ENCODE data around the gene LSMEM2.

The LSMEM2 gene

GRCh38 chr3:50272911-50273688 is 5.8 kb upstream of the LSMEM2 start:
- H3K27ac ChIP-seq (ENCODE audit: low read depth, low read length), result no peak overlapping the region
- no peak overlapping the region for H3K9ac ChIP-seq (ENCODE audit: low read length)
- H3F3A ChIP-seq (ENCODE audit: insufficient read depth), result no peaks in the 10 kb centered on the region
- H3K9me2 ChIP-seq (replicated peaks; ENCODE audit: insufficient read depth, low read length), result no peaks in the 10 kb centered on the region
- H2AFZ ChIP-seq (ENCODE audit: low read depth, low read length, severe bottlenecking), result no peak overlapping the region
- no peaks in the 10 kb centered on the region for H3K9me3 ChIP-seq (ENCODE audit: insufficient read depth, low read length)
- H3K27me3 ChIP-seq (ENCODE audit: low read length), result no peaks in the 10 kb centered on the region
- H3K4me2 ChIP-seq (ENCODE audit: low read depth, low read length, poor library complexity, severe bottlenecking), result peak overlapping the region; percentile 45
- no peak overlapping the region for H3K4me3 ChIP-seq (ENCODE audit: insufficient read depth, low read length, poor library complexity, severe bottlenecking)
- peak; percentile 96 for TF ChIP-seq CTCF (IDR thresholded peaks at IDR 0.05; ENCODE audit: insufficient read depth, low read length, poor library complexity, severe bottlenecking)
- TF ChIP-seq EZH2phosphoT487 (conservative IDR thresholded peaks at IDR 0.05; ENCODE audit: low read length), result no peak
- H4K20me1 ChIP-seq (ENCODE audit: low read depth, low read length), result no peaks in the 10 kb centered on the region
- H3K79me2 ChIP-seq (ENCODE audit: insufficient read depth, low read length), result no peaks in the 10 kb centered on the region
- no peaks in the 10 kb centered on the region for H3K36me3 ChIP-seq (ENCODE audit: low read length)

DNA sequence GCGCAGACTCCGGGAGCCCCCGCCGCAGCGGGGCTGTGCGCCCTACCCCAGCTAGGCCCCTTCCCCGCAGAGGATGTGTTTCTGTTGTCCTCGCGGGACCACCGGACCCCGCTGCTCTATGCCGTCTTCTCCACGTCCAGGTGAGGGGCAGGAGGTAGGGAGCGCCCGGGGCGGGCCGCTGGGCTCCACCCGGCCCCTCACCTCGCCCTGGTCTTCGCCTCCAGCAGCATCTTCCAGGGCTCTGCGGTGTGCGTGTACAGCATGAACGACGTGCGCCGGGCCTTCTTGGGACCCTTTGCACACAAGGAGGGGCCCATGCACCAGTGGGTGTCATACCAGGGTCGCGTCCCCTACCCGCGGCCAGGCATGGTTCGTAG is 5.2 kb upstream of the LSMEM2 start:
- no peaks in the 10 kb centered on the region for H3K79me2 ChIP-seq (ENCODE audit: insufficient read depth, low read length)
- no peaks in the 10 kb centered on the region for H3F3A ChIP-seq (ENCODE audit: insufficient read depth)
- H3K9me3 ChIP-seq (ENCODE audit: insufficient read depth, low read length), result no peaks in the 10 kb centered on the region
- H3K27ac ChIP-seq (ENCODE audit: low read depth, low read length), result no peak overlapping the region
- no peak overlapping the region for H3K4me3 ChIP-seq (ENCODE audit: insufficient read depth, low read length, poor library complexity, severe bottlenecking)
- H3K27me3 ChIP-seq (ENCODE audit: low read length), result no peaks in the 10 kb centered on the region
- H2AFZ ChIP-seq (ENCODE audit: low read depth, low read length, severe bottlenecking), result no peak overlapping the region
- H3K36me3 ChIP-seq (ENCODE audit: low read length), result no peaks in the 10 kb centered on the region
- H4K20me1 ChIP-seq (ENCODE audit: low read depth, low read length), result no peaks in the 10 kb centered on the region
- H3K9me2 ChIP-seq (replicated peaks; ENCODE audit: insufficient read depth, low read length), result no peaks in the 10 kb centered on the region
- TF ChIP-seq EZH2phosphoT487 (conservative IDR thresholded peaks at IDR 0.05; ENCODE audit: low read length) (no peak), CTCF (IDR thresholded peaks at IDR 0.05; ENCODE audit: insufficient read depth, low read length, poor library complexity, severe bottlenecking) (no peak)
- no peak overlapping the region for H3K4me2 ChIP-seq (ENCODE audit: low read depth, low read length, poor library complexity, severe bottlenecking)
- no peak overlapping the region for H3K9ac ChIP-seq (ENCODE audit: low read length)

DNA sequence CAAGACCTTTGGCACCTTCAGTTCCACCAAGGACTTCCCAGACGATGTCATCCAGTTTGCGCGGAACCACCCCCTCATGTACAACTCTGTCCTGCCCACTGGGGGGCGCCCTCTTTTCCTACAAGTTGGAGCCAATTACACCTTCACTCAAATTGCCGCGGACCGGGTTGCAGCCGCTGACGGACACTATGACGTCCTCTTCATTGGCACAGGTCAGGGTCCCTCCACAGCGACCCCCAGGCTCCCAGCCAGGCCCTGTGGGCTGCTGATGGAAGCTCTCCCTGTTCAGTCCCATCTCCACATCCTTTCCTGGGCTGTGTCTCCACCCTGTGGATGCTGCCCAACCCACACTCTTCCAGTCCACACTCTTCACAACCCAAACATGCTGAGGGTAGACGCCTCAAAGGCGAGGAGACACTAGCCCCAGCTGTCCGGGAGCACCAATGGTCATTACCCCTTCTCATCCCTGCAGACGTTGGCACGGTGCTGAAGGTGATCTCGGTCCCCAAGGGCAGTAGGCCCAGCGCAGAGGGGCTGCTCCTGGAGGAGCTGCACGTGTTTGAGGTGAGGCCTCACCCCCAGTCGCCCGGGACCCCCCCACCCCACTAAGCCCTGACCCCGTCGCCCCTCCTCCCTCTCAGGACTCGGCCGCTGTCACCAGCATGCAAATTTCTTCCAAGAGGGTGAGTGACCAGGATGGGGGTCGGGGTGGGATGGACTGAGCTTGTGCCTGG is 4.3 kb upstream of the LSMEM2 start:
- Histone ChIP-seq H2AFZ (ENCODE audit: low read depth, low read length, severe bottlenecking) (no peak overlapping the region), H3K27me3 (ENCODE audit: low read length) (no peaks in the 10 kb centered on the region), H3K4me2 (ENCODE audit: low read depth, low read length, poor library complexity, severe bottlenecking) (no peak overlapping the region), H3K9ac (ENCODE audit: low read length) (no peak overlapping the region), H3K9me2 (replicated peaks; ENCODE audit: insufficient read depth, low read length) (no peaks in the 10 kb centered on the region), H3F3A (ENCODE audit: insufficient read depth) (no peaks in the 10 kb centered on the region), H3K36me3 (ENCODE audit: low read length) (no peaks in the 10 kb centered on the region), H3K9me3 (ENCODE audit: insufficient read depth, low read length) (no peaks in the 10 kb centered on the region), H3K4me3 (ENCODE audit: insufficient read depth, low read length, poor library complexity, severe bottlenecking) (no peak overlapping the region), H3K27ac (ENCODE audit: low read depth, low read length) (no peak overlapping the region), H3K79me2 (ENCODE audit: insufficient read depth, low read length) (no peaks in the 10 kb centered on the region), H4K20me1 (ENCODE audit: low read depth, low read length) (no peaks in the 10 kb centered on the region)
- TF ChIP-seq EZH2phosphoT487 (conservative IDR thresholded peaks at IDR 0.05; ENCODE audit: low read length), result no peak
- TF ChIP-seq CTCF (IDR thresholded peaks at IDR 0.05; ENCODE audit: insufficient read depth, low read length, poor library complexity, severe bottlenecking), result peak; percentile 88
